RWPE1 (cell line): Measurements from ENCODE around the gene MUSTN1.

Experiments used
- CTCF ChIA-PET: fragments of 350-600 bp; sonication (Branson Sonifier 250); formaldehyde crosslinking; extraction: SDS; loops from one replicate; lab custom pipeline; 2021; lab: Yijun Ruan, JAX
- POLR2A ChIA-PET: fragments of 400-600 bp; formaldehyde crosslinking; extraction: SDS; loops from one replicate; lab custom pipeline; 2020; ENCODE audit warnings: antibody characterized with exemption; ENCODE audit not compliant: low non-redundant PET; lab: Yijun Ruan, JAX
- DNase-seq: peaks from one replicate; pipeline ENCODE4 v3.0.0; 2012; ENCODE audit warnings: low spot score
- H3K27ac ChIP-seq: fragments of 450-650 bp; 2 replicates; pipeline ENCODE4 v1.5.1; 2017
- CTCF ChIP-seq: fragments of 450-650 bp; conservative IDR thresholded peaks from 2 replicates; pipeline ENCODE4 v1.5.1; 2017; ENCODE audit warnings: low read depth, mild to moderate bottlenecking

MUSTN1 gene

DNA sequence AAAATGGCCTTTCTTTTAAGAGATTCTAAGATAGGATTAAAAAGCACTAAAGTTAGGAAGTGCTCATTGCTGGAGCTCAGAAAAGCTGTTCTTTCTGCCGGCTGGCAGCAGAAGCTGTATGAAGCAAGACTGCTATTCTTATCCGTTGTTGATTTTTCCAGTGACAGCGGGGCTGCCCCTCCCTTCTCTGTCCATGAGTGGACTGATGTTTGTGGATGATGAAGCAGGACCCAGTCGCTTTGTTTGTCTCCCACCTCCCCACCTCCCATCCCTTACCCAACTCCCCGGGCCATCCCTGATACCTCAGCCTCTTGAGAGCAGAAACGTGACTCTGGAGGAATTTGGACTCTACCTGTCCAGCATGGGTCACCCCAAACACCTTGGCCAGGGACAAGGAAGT is 10.3 kb upstream of the MUSTN1 start:
- H3K27ac ChIP-seq = no peak overlapping the region
- no peak for DNase-seq
- CTCF ChIA-PET = interaction anchor here (0.6 to 1.1 kb wide), 2 partner anchors 8 to 166 kb away, joined by 3 read pairs; no protein-coding TSS in a partner anchor
- no peak for TF ChIP-seq CTCF
- POLR2A ChIA-PET = no interaction called here

DNA sequence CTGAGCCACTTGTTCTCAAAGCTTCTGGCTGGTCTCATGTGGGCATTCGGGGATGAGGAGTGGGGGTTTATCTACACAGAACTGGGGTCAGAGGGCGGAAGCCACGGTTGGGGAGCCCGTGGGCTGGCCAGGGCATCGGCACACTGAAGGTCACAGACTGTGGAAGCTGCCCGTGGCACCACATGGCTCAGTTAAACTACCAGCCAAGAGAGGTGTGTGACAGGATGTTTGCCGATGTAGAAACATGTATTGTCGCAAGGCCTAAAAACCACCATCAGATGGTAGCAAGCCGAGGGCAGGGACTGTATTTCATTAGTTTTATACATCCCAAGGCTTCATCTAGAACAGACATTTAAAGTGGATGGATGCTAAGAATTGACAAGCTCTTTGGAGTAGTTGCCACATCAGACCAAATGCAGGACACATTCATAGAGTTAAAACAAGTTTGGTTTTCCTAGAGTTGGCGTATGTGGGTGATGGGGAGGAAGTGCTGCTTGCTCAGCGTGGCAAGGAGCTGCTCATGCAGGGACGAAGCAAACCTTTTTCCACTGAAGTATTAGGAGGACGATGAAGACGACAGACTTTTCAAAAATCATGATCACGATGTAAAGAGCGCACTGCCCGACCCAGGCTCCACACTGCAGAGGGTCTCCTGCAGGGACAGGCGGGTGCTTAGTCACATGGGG is 9.6 kb upstream of the MUSTN1 start:
- ChIA-PET CTCF (no interaction called here), POLR2A (no interaction called here)
- no peak for TF ChIP-seq CTCF
- no peak overlapping the region for H3K27ac ChIP-seq
- no peak for DNase-seq

DNA sequence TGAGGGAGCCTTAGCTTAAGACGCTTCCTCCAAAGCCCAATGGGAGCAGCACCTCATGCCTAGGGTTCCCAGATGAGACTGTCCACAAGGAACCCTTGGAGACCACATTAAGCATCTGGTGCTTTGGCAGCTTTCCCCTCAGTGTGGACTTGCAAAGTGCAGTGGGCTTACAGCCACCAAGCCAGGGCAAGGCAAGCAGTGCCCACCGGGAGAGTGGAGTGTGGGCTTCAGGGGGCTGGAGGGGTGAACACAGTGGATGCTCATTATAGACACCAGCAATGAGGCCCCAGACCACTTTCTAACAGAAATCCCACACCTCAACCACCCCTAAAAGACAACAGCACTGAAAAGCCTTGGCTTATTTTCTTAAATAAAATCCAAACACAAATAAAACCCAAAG is 9.1 kb upstream of the MUSTN1 start:
- no peak for TF ChIP-seq CTCF
- H3K27ac ChIP-seq = no peak overlapping the region
- ChIA-PET CTCF (interaction anchor here (0.6 kb wide), 1 partner anchor 102 kb away, joined by 3 read pairs; no protein-coding TSS in a partner anchor), POLR2A (no interaction called here)
- DNase-seq = no peak

DNA sequence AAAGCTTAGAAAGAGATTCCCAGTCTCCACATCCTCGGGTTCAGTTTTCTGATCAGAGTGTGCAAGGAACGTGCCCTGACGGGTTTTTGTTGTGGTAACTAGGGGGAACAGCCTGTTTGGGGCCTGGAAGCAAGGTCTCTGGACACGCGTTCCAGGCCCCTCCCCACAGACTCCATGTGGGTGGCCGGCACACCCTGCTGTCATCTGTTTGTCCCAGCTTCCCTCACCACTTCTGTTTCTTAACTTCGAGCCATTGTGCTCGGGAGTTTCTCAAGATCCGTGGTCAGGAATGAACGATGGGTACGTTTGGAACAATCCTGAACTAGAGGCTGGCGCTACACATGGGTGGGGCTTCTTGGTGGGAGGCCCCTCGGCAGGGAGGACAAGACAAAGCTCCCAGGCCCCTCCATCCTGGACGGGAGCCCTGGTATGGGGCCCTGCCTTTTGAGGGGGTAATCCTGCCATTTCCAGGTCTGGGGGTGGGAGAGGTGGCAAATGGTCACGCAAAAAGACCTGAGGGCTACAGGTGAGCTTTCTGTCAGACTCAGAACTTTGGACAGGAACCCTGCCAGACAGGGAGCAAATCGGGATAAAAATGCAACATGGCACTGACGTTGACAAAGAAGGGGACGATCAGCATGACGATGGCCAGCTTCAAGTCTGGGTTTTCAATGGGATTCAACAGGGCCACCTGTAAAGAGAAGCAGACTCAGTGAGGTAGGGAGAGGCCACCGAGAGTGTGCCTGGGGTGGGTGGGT is 8.5 kb upstream of the MUSTN1 start:
- no peak for TF ChIP-seq CTCF
- POLR2A ChIA-PET = no interaction called here
- H3K27ac ChIP-seq = no peak overlapping the region
- CTCF ChIA-PET = interaction anchor here (0.6 kb wide), 1 partner anchor 101 kb away, joined by 3 read pairs; no protein-coding TSS in a partner anchor
- no peak for DNase-seq

DNA sequence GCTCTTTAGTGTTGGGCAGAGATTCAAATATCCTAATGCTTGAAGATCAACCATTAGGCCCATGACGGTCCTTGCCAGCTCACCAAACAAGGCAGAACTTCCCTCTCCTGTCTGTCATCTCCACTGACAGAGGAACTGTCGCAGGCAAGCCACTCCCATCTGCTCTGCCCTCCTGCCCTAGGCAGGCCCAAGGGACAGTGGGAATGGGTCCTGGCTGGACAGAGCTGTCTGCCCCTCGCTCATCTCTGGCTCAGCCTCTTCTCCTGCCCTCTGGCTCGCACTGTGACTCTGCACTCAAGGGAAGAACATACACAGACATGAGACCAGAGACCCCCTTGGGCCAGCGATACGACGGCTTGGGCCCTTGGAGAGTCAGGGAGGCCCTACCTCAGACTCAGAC is 7.6 kb upstream of the MUSTN1 start:
- ChIA-PET CTCF (no interaction called here), POLR2A (no interaction called here)
- TF ChIP-seq CTCF = no peak
- no peak for DNase-seq
- no peak overlapping the region for H3K27ac ChIP-seq

- no peak for DNase-seq
- ChIA-PET POLR2A (no interaction called here), CTCF (interaction anchor here (0.7 kb wide), 1 partner anchor 127 kb away, joined by 5 read pairs; no protein-coding TSS in a partner anchor)
- no peak for TF ChIP-seq CTCF
- no peak overlapping the region for H3K27ac ChIP-seq
Observed at GRCh38 chr3:52841981-52842340, 7.1 kb upstream of the MUSTN1 start.
